ENCODE data around the gene MOCS1.

The MOCS1 gene

DNA sequence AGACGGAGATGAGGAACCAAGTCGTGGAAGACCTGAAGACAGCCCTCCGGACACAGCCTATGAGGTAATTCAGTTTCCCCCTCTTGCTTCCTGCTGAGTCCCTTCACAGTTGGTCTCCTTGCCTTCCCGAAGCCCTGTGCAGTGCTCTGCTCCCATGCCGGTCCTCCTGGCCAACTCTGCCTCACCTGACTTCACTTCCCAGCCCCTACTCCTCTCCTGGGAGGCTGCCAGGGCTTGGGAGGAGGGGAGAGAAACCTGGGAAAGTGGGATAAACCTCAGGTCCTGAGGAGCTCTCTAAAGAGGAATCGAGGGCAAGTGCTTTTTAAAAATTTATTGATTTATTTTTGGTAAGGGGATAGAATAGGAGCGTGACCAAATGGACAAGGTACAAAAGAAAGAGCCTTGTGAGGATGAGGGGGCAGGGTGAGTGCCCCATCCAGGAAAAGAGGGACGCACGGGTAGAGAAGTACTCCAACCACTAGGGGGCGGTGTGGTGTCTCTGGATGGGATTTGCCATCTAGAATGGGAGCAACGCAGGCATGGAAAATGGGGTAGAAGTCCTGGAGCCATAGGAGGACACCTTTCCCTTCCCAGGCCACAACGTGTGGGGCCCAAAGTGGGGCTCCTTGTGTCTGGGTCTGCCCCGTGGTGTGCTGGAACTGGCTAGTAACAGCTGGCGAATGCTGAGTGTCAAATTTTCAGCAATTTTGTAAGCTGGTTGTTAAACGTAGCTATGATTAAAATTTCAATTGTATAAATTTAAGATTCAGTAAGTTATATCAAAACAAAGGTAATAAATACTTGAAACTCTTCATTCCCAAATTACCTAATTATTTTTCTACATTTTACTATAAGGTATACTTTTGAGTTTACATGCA is 69.0 kb downstream of the MOCS1 start:
- peak; percentile 64 to 67 for DNase-seq

DNA sequence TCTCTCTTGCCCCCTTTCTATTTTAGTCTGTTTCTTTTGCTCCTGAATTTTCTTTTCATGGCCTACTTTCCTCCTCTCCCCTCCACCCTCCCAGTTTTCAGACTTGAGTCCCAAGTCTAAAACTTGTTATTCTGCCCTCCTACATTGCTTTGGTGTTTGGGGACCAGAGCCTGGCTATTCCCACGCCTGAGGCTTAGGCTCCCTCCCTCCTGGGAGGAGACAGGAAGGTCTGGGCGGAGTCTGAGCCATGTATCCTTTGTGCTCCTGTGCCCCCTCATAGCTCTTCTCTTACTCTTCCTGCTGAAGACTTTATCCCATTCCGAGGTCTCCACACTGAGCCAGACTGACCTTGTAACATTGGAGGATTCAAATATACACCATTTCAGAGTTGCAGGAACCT is 72.6 kb downstream of the MOCS1 start:
- DNase-seq, result no peak

DNA sequence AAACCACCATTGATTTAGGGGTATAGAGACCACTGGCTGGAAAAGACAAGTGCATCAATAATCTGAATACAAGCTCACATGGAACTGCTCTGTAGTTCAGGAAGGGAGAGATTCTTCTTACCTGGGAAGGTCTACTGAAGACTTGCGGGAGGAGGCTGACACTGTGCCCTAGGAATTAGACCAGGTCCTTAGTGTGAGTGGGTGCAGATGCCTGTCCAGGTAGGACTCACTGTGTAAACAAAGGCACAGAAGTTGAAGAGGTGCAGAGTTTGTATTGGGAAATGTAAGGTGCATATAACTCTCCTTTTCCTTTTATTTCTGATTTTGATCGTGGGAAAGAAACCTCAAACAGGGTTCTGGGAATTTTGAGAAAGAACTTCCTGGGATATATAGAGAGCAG is 75.2 kb downstream of the MOCS1 start:
- no peak for DNase-seq

DNA sequence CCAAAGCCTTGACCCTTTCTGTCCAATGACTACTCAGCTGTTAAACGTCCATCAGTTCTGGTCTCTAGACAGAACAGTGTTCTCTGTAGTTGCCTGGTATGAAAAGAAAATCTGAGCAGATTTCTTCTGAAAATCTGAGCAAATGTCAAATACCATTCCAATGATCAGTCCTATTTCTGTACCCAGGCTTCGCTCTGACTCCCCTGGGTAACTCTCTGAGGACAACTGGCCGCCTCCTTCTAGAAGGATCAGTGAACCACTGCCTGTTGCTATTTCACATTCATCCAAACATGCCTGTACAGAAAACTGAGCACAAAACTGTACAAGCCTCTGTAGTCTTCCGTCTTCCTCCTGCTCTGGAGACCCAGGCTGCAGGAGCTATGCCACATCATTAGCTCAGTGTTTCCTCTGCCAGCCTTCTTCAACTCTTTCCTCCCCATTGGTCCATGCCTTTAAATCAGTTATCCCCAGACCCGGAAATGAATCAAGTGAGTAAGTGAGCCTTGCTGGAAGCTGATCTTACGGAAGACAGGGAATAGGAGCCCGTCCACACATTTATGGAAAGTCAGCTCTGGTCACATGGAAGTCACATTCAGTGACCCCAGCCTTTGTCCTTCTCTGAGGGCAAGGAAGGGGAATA is 78.8 kb downstream of the MOCS1 start:
- no peak for DNase-seq

All from stimulated activated CD4-positive, alpha-beta T cell treated with anti-CD3 and anti-CD28 coated beads, Interleukin-2, amount 100 ng/mL, for 48 hours (primary cell).